Esophagus muscularis mucosa (tissue), 4 donors: ENCODE data around the gene BRF1.

Experiments
- EP300 ChIP-seq: sonication (generic); formaldehyde crosslinking; IDR thresholded peaks from one replicate; pipeline ENCODE4 v1.6.1; 2017; ENCODE audit warnings: antibody characterized with exemption
- POLR2A ChIP-seq: fragments of 450-650 bp; IDR thresholded peaks from one replicate; pipeline ENCODE4 v1.6.1; 2017; ENCODE audit warnings: antibody characterized with exemption, moderate library complexity, mild to moderate bottlenecking, low read depth
- POLR2AphosphoS5 ChIP-seq, 2 donors: sonication (generic); formaldehyde crosslinking; IDR thresholded peaks; one replicate each; pipeline ENCODE4 v1.6.1; 2017; ENCODE audit warnings: antibody characterized with exemption in 2 of 2
- TF ChIP-seq, protein P1 (sequence below), 3 experiments: fragments of 200-600 bp in 2 of 3; fragments of 450-650 bp in 1 of 3; sonication (generic) in 2 of 3; IDR thresholded peaks; one replicate each; pipeline ENCODE4 v1.5.1; 2017 to 2019; ENCODE audit warnings: antibody characterized with exemption in 3 of 3, mild to moderate bottlenecking in 2 of 3, moderate library complexity in 1 of 3

DNA sequence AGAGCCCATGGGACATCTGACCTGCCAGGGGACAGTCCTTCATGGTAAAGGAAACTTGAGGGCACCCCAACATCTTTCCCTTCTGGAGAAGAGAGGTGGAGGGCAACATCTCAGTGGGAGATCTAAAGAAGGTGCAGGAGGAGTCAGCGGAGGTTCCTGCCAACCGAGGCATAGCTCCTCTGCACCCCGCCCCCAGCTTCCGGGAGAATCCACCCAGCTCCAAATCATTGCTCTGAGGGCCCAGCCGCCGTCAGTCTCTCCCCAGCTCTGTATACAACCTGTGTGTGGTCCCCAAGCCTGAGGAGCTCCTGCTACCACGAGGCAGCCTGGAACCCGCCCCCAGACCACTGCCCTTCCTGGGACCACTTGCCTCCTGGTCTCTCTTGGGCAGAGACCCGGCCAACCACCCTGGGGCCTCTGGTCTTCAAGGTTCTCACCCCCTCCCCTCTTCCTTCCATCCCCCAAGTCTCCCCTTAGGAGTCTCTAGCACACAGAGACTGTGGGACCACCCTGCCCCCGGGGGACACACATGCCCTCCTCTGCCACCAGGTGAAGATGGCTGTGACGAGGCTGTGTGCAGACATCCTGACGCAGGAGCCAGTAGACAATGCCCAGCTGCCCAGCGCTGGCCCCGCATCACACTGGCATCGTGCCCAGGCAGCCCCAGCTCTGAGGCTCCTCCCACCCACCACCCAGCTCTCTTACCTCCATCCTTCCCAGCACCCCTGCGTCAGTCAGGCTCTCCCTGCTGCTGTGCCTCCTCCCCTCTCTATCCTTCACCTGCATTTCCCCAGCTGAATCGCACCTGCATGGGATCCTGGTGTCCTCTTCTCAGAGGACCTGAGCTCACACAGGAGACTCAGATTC is 106.7 kb downstream of the BRF1 start:
- TF ChIP-seq, protein P1, sequence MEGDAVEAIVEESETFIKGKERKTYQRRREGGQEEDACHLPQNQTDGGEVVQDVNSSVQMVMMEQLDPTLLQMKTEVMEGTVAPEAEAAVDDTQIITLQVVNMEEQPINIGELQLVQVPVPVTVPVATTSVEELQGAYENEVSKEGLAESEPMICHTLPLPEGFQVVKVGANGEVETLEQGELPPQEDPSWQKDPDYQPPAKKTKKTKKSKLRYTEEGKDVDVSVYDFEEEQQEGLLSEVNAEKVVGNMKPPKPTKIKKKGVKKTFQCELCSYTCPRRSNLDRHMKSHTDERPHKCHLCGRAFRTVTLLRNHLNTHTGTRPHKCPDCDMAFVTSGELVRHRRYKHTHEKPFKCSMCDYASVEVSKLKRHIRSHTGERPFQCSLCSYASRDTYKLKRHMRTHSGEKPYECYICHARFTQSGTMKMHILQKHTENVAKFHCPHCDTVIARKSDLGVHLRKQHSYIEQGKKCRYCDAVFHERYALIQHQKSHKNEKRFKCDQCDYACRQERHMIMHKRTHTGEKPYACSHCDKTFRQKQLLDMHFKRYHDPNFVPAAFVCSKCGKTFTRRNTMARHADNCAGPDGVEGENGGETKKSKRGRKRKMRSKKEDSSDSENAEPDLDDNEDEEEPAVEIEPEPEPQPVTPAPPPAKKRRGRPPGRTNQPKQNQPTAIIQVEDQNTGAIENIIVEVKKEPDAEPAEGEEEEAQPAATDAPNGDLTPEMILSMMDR (IDR thresholded peaks at IDR 0.05) = no peak
- TF ChIP-seq POLR2A = no peak
- no peak for TF ChIP-seq EP300
- no peak for TF ChIP-seq POLR2AphosphoS5 (IDR thresholded peaks at IDR 0.05)
